Dermis blood vessel endothelial cell (primary cell): ENCODE data around the gene ADAMTS17. TPM values are rescaled to one million over a fixed set of nuclear protein-coding genes. Genes with fewer than 3 reads are reported as not detected.

Source experiments
- DNase-seq: peaks from one replicate; pipeline ENCODE4 v3.0.0; 2010
- total RNA-seq: library from RNA; depleted of rRNA; stranded (reverse); fragments of >200 nt; gene quantifications from 2 replicates; pipeline ENCODE4 v1.2.3, GENCODE V29; 2014

Gene ADAMTS17
- total RNA-seq, 1 donor from 2014 or later: 0.17 TPM

- no peak for DNase-seq
These were observed 172.0 kb downstream of the ADAMTS17 start for GRCh38 chr15:100169615-100170290.

- no peak for DNase-seq
These were observed 173.0 kb downstream of the ADAMTS17 start for GRCh38 chr15:100168787-100169186.

GRCh38 chr15:100167884-100168375 is 173.8 kb downstream of the ADAMTS17 start:
- DNase-seq: no peak

GRCh38 chr15:100166313-100166712 is 175.5 kb downstream of the ADAMTS17 start:
- DNase-seq: no peak

GRCh38 chr15:100163961-100164360 is 177.8 kb downstream of the ADAMTS17 start:
- DNase-seq: no peak

GRCh38 chr15:100160953-100161352 is 180.8 kb downstream of the ADAMTS17 start:
- DNase-seq: no peak

- no peak for DNase-seq
These were observed 182.3 kb downstream of the ADAMTS17 start for GRCh38 chr15:100159436-100159835.

GRCh38 chr15:100158356-100158755 is 183.4 kb downstream of the ADAMTS17 start:
- DNase-seq: no peak

GRCh38 chr15:100156201-100156600 is 185.6 kb downstream of the ADAMTS17 start:
- DNase-seq: no peak

- no peak for DNase-seq
These were observed 187.4 kb downstream of the ADAMTS17 start for GRCh38 chr15:100154338-100154737.

GRCh38 chr15:100152463-100152862 is 189.3 kb downstream of the ADAMTS17 start:
- no peak for DNase-seq

- DNase-seq: no peak
These were observed 190.9 kb downstream of the ADAMTS17 start for GRCh38 chr15:100150906-100151305.

- DNase-seq: no peak
These were observed 193.9 kb downstream of the ADAMTS17 start for GRCh38 chr15:100147828-100148227.

GRCh38 chr15:100143378-100143777 is 198.4 kb downstream of the ADAMTS17 start:
- no peak for DNase-seq

GRCh38 chr15:100141311-100142001 is 200.3 kb downstream of the ADAMTS17 start:
- no peak for DNase-seq

GRCh38 chr15:100140527-100141308 is 201.1 kb downstream of the ADAMTS17 start:
- DNase-seq: no peak

GRCh38 chr15:100134586-100134985 is 207.2 kb downstream of the ADAMTS17 start:
- no peak for DNase-seq

- no peak for DNase-seq
These were observed 207.6 kb downstream of the ADAMTS17 start for GRCh38 chr15:100134089-100134583.

GRCh38 chr15:100133001-100133400 is 208.8 kb downstream of the ADAMTS17 start:
- no peak for DNase-seq

- no peak for DNase-seq
These were observed 209.5 kb downstream of the ADAMTS17 start for GRCh38 chr15:100132309-100132708.

GRCh38 chr15:100131321-100132224 is 210.2 kb downstream of the ADAMTS17 start:
- DNase-seq: peak; percentile 56

- DNase-seq: no peak
These were observed 212.1 kb downstream of the ADAMTS17 start for GRCh38 chr15:100129677-100130076.
